Measurements from ENCODE around the gene MMP7.

MMP7 gene

DNA sequence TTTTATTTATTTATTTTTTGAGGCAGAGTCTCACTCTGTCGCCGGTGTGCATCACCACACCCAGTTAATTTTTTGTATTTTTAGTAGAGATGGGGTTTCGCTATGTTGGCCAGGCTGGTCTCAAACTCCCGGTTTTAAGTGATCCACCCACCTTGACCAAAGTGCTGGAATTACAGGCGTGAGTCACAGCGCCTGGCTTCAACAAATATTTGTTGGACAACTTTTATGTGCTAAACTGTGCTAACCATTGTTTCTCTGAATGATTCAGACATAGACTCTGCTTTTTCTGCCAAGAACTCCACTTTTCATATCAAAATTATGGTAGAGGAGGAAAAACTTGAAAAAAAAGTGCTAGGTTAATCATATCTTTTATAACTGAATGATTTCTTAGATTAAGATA is 36.3 kb downstream of the MMP7 start:
- DNase-seq (ENCODE audit: low spot score), result no peak

DNA sequence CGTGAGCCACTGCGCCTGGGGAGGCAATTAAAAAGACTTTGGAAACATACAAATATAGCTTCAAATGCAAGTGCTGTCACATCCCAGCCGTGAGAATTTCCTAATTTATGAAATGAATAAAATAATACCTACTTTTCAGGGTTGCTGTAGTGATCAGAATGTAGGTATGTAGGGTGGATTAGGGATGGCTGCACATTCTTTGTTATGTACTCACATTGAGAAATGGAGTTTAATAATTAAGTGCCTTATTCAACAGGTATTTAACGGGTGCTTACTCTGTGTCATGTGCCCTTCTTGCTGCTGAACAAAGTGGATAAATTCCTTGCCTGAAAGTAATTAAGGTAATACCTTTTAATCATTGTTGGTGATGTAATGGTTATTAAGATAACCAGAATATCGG is 37.0 kb downstream of the MMP7 start:
- no peak for DNase-seq (ENCODE audit: low spot score)

DNA sequence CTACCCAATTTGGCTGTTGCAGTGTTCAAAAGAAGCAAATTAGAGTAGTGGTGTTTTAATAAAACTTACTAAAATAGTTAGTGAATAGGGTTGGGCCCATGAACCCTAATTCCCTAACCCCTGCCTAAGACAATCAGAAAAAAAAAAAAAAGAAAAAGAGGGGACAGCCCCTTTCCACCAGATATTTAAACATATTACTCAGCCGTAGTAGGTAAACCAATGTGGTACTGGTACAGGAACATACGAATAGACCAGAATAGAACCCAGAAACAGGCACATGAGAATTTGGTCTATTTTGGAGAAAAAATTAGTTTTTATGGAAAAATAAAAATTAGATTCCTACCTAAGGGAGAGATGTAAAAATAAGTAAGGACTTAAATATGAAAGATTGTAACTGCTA is 38.6 kb downstream of the MMP7 start:
- no peak for DNase-seq (ENCODE audit: low spot score)

DNA sequence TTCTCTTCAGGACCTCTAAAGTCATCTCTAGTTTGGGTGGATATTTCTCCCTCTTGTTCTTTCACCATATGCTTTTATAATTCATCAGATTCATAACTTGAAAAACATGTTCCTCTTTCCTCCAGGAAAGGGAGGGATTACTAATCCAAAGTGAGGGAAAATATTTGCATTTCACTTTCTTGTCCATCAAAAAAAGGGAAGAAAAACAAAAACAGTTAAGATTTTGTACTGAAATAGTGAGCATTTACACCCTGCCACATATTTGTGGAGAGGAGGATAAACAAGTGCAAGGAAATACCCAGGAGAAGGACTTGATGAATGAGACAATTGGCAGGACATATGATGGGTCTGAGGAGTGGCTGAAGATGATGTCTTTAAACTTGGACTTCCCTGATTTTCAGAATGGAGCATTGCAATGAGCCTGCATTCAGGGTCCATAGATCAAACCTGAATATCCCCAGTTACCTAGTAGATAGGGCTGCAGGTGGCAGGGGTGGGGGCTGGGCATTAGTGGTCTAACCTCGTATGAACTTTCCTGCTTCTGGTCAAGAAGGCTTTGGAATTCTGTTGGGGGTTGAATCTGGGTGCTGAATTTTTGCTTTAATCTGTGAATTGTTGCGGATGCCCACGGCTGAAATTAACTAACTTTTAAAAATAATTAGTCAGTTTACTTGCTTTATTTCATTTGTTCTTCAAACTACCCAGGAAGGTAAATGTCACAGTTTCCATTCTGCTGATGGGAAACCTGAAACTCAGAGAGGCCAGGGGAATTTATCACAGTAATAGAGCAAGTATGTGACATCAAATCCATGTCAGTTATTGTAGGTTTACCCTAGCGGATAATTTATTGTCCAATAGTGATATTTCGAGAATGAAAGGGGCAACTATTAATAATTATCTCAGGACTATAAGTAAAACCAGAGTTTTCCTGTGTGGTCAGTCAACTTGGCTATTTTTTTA is 41.1 kb downstream of the MMP7 start:
- no peak for DNase-seq (ENCODE audit: low spot score)

DNA sequence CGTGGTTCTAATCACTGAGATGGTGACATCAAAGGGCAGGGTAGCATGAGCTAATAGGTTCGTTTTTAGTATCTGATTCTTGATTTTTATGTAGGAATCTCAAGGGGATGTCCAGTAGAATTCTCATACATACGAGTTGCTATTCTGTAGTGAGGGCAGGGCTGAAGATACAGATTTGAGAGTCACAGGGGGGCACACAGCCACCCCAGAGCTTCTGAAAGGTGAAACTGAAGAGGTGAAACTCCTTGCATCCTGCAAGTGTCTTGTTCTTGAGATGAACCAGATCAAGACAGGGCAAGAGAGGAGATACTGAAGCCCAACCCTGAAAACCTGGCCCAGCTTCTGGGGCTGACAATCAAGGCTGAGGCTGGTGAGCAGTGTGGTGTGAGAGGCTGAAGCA is 42.3 kb downstream of the MMP7 start:
- DNase-seq (ENCODE audit: low spot score), result no peak

DNA sequence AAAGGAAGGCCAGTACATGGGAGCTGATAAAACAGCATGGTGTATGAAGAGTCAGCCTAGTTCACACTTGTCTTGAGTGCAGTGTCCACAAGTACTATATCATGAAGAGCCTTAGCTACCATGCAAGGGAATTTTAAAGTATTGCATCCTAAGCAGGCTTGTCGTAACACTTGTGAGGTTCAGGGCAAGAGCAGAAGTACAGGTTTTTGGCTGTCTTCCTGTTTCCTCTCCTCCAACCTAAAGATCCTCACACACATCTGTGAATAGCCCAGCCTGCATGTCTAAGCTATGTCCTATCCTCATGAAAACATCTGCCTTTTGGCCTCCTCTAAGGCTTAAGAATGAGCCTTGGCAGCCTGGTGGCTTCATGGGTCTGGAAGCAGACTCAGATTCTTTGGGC is 43.3 kb downstream of the MMP7 start:
- no peak for DNase-seq (ENCODE audit: low spot score)

DNA sequence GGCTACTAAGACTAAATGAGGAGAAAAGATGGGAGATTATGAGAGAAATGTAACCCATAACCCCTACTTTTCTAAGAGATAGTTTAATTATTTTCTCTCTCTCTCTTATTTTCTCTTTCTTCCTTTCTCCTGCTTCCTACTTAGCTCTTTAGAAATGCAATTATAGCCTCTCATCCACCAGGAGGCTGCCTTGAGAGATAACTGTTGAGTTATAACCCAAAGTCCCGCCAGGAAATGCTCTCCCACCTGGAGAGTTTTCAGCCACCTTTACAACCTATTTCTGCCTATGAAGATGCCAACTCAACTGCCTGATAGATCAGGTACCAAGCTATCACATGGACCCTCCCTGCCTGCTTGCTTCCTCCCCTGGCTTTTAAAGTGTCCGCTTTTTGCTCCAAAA is 44.0 kb downstream of the MMP7 start:
- DNase-seq (ENCODE audit: low spot score), result no peak

DNA sequence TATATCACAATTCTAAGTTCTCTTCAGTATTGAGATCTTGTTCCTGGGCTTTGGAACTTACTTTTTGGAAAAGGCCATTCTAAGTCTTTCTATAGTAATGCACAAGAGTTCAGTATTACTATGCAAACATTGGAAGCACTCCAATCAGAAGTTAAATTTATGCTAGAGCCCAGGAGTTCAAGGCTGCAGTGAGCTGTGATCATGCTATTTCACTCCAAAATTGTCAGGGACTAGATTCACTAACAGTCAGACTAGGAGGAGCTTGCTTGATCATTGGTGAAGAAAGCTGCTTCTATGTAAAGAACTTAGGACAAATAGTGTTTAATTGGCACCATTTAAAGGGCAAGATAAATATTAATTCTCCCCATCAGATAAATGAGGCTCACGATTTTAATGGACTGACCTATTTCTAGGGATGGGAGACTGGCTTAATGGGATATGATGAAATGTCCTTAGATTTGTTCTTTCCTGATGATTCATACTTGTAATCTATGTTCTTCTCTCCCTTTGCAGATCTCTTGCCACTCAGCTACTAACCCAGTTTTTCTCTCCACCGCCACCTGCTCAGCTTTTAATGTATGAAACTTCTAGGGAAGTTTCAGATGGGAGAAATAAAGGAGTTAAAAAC is 45.3 kb downstream of the MMP7 start:
- no peak for DNase-seq (ENCODE audit: low spot score)

DNA sequence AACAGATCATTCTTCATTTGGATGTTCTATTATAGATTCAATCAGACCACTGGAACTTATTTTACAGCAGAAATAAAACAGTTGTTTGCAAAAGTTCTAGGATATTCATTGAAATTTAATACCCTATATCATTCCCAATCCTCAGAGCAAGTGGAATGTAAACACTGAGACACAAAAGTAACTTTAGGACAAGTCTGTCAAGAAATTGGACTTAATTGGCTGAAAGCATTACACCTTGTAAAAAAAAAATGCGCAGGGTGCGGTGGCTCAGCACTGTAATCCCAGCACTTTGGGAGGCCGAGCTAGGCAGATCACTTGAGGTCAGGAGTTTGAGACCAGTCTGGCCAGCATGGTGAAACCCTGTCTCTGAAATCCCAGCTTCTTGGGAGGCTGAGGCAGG is 48.1 kb downstream of the MMP7 start:
- no peak for DNase-seq (ENCODE audit: low spot score)

DNA sequence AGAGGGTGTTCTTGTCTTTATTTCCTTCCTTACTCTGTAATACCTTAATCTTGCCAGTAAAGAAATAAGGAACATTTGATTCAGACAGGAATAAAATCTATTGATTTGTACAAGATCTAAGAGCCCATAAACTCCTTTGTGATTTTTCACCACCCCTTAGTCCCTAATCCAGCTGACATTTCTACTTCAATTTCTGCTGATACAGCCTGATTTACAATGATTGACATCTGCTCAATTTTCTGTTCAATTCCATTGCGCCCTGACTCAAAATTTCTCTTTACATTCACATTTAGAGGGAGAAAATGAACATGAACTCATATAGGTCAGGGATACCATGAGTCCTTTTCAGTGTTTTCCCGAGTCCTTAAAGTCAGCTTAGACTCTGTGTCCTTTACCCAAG is 50.8 kb downstream of the MMP7 start:
- DNase-seq (ENCODE audit: low spot score), result no peak

DNA sequence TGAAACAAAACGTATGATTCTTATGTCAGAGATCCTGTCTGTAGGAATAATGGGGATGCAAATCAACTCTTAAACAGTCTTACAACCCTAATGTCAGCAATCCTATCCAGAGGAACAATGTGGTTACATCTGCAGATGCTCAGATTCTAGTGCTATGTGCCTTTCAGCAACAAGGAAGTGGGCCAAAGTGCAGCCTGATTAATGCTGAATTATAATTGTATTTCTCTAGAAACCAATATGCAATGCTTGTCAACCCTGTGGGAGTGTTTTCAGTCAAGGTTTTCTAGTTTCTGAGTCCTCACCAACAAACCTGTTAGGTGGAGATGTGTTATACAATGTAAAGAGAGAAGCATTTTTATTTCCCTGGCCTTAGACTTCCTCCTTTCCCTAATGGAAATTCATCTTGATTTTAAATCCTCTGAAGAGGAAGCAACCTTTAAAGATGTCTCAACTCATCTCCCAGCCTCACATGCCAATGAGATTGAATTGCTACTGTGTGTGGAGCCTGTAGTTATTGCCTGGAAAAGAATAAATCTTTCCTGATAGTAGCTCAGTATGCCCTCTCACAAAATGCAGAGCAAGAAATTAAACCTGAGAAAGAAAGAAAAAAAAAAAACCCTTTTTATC is 51.8 kb downstream of the MMP7 start:
- DNase-seq (ENCODE audit: low spot score), result no peak

DNA sequence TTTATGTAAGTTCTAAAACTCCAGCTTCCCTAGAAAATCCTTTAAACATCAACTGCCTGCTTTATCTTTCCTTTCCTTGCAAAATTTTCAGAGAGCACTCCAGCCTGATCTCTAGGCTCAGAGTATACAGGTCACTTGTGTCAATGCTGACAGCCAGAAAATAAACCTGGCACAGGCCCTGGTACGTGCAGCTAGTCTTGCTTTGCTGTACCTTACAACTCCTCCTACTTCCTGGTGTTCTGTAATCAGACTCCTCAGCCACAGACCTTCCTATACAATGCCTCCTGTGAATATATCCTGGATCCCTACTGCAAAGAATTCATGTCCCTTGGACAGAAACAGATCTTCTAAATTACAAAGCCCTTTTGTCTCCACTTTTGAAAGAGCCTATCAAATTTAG is 53.7 kb downstream of the MMP7 start:
- peak; percentile 35 for DNase-seq (ENCODE audit: low spot score)

DNA sequence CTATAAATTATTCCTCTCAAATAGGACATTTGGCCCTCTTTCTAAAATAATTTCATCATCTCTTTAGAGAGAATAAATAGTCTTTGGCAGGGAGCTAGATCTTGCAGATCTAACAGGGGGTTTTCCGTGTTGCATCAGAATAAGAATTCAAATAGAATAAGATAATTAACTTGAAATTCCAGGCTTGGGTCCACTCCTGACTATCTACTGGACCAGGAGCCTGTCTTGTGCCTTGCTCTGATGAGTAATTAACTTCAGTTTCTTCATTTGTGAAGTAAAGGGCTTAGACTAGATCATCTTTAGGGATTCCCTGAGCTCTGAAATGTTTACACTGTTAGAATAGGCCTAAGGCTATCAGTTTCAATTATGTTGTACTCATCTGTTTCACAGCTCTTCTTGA is 54.5 kb downstream of the MMP7 start:
- DNase-seq (ENCODE audit: low spot score), result no peak

DNA sequence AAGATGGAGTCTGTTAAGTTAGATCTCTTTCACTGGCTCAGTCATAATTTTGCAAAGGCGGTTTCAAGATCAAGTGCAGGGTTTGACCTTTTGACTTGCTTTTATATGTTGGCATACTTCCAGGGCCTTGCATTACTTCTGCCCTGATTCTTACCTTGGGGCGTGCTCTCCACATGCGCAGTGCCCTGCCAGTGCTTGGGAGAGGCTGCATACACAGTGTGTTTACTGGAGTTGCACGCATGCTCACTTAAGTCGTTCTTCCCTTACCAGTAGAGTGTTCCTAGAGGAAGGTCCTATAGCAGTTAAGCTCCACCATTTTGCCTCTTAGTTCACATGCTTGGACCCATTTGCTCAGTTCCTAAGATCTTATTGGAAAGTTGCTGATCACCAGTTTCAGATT is 57.0 kb downstream of the MMP7 start:
- DNase-seq (ENCODE audit: low spot score), result no peak

DNA sequence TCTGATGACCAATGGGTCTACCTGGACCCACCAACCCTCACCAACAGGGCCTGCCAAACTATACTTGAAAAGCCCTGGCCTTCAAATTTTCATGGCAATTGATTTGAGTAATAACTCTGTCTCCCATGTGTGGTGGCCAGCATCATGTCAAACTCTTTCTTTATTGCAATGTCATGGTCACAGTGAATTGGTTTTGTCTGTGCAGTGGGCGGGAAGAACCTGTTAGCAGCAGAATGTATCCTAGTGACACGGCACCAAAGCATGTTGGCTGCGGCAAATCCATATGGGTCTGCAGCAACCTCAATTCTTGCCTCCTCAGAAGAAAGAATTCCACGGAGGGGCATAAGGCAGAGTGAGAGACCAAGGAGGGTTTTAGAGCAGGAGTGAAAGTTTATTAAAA is 58.4 kb downstream of the MMP7 start:
- no peak for DNase-seq (ENCODE audit: low spot score)

DNA sequence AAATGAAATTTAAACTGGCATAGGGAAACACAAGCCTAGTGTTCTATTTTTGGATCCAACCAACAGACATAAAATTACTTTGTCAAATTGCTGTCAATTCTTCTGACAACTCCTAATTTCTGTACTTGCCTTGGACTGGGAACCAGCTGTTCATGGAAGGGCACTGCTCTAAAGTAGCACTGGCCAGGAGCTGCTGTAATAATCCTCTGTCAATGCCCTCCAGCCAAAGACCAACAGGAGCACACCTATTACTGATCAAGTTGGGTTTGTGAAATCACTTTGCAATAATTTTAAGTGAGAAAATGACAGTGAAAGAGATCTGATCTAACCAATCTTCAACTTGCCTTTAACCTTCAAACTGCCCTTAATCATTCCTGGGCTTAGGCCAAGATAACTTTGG is 59.1 kb downstream of the MMP7 start:
- no peak for DNase-seq (ENCODE audit: low spot score)
